Fibroblast of gingiva (primary cell): Measurements from ENCODE around the gene UBAC1.
"Not testable (repeated sequence)": the region's sequence is repeated elsewhere in the genome, so short reads cannot be mapped to it uniquely, and the experiment has no call there.

Experiments used
- DNase-seq: peaks from one replicate; pipeline ENCODE4 v3.0.0-alpha.2; 2011; ENCODE audit warnings: low read depth

Gene UBAC1

GRCh38 chr9:135920256-135920930, 40.8 kb downstream of the UBAC1 start:
- no peak for DNase-seq

DNA sequence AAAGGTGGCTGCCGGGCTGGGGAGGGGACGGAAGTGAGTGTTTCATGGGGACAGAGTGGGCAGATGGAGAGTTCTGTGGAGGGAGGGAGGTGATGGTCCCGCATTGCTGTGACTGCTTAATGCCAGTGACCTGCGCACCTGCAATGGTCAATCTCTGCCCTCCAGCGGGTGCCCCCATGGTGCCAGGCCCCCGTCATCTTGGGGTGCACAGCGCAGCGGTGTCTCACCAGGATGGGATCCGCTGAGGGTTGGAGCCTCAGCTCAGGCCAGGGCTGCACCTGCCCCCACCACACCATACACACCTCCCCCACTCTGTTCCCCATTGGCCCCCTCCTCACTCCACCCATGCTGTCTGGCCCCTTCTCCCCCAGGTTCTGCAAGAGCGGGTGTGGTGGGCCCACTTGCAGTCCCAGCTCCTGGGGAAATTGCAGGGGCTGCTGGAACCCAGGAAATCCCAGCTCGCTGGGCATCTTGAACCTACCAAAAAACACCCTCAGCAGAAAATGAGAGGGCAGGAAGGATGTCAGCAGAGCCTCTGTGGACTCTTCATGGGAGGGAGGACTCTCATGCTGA, 41.8 kb downstream of the UBAC1 start:
- no peak for DNase-seq

- not testable (repeated sequence) for DNase-seq
Observed at GRCh38 chr9:135916227-135916626, 44.9 kb downstream of the UBAC1 start.

DNA sequence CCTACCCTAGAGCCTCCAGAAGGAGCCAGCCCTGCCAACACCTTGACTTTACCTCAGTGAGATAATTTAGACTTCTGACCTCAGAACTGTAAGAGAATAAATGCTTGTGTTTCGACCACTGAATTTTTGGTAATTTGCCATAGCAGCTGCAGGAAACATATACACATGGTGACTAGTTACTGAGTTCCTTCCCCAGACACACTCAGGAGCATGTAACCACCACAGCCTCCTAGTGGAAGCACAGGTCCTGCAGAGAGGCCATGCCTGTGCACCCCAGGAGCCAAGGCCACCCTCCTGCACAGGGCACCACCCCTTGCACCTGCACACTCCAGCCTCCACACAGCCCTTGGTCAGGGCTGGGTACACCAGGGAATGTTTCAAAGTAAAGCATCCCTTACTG, 46.3 kb downstream of the UBAC1 start:
- DNase-seq, result no peak

GRCh38 chr9:135911233-135911632, 49.9 kb downstream of the UBAC1 start:
- DNase-seq, result not testable (repeated sequence)

DNA sequence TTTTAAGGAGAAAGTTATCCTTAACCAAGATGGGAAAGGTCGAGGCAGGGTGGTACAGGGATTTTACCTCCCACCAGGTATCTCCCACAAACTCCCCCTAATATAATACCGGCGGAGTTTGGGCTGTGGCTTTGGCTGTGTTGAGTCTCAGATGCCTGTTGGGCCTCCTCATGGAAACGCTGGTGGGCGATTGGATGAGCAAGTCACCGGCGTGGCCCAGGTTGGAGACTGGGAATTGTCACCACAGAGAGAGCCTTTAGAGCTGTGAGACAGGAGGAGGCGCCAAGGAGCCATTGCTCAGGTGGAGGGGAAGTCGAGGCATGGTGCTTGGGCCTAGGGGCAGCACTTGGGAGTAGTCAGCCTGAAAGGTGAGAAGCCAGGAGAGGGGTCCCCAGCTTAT, 50.4 kb downstream of the UBAC1 start:
- DNase-seq, result no peak

- DNase-seq, result no peak
Observed at GRCh38 chr9:135910216-135910615, 51.0 kb downstream of the UBAC1 start.

- no peak for DNase-seq
Observed at GRCh38 chr9:135909371-135909770, 51.8 kb downstream of the UBAC1 start.

GRCh38 chr9:135908754-135909204, 52.4 kb downstream of the UBAC1 start:
- DNase-seq, result no peak

DNA sequence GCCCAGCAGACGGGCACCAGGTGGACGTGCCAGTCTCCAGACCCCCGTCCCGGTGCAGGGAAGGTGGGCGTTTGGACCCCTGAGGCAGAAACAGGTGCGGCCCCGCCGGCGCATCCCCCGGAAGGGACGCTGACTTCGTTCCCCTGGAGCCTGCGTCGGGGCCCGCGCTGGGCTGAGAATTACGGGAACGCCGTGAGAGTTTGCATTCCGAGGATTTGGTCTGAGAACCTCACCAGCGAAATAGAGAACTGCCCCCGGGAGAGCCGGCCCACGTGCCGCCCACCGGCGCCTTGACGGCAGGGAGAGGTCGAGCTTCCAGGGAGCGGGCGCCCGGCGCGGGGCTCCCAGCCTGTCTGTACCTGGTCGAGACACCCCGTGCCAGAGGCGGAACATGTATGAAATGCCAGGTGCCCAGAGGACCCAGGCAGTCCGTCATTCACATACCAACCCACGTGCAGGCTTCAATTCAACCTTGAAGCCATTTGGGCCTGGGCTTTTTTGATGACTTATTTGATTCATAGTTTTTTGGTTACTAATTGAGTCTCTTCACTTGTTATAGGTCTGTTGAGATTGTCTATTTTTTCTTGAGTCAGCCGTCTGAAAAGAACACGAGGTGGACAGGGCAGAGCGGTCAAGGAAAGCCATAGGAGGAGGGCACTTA, 53.0 kb downstream of the UBAC1 start:
- no peak for DNase-seq

GRCh38 chr9:135907431-135908092, 53.6 kb downstream of the UBAC1 start, which contains the start of gene CAMSAP1:
TSS of gene CAMSAP1 (minus strand) at chr9:135907546. CDS start at chr9:135907159, 387 bp downstream.
- DNase-seq, result peak; percentile 92

GRCh38 chr9:135907006-135907430, 54.2 kb downstream of the UBAC1 start:
- DNase-seq, result peak; percentile 26

GRCh38 chr9:135906291-135907005, 54.7 kb downstream of the UBAC1 start:
- peak; percentile 36 for DNase-seq

DNA sequence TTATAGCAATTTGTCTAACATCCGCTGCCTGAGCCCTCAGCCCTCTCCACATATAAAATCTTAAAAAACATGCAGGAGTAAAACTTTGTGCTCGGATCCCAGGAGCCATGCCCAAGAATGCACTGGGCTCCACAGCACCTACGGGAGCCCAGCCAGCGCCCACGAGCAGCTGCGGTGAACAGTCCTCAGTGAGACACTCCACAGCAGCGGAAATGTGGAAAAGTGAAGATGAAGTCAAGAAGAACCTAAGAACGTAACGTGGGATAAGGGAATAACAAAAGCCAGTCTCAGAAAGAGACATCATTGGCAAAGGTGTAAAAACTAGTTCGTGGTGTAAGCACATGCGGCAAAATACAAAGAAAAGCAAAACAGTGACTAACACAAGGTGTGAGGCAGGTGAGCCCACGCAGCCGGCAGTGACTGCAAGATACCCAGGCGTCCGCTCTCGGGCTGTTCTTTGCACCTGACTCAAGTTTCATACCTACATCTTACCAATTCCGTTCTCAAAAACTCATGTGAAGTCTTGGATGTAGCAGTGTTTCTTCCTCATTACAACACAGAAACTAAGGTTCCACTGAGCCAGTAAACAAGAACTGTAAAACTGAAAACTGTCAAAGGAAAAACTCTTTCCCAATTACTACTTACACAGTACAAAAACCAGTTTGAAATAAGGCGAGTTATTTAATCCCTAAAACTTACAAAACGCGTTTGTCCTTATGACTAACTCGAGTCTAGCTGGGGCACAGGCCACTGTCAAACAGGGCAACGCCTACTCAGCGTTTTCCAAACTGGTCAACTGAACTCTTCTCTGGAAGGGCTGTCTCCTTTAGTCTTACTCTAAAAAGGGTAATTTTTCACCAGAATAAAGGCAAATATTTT, 55.6 kb downstream of the UBAC1 start:
- DNase-seq, result peak; percentile 57

DNA sequence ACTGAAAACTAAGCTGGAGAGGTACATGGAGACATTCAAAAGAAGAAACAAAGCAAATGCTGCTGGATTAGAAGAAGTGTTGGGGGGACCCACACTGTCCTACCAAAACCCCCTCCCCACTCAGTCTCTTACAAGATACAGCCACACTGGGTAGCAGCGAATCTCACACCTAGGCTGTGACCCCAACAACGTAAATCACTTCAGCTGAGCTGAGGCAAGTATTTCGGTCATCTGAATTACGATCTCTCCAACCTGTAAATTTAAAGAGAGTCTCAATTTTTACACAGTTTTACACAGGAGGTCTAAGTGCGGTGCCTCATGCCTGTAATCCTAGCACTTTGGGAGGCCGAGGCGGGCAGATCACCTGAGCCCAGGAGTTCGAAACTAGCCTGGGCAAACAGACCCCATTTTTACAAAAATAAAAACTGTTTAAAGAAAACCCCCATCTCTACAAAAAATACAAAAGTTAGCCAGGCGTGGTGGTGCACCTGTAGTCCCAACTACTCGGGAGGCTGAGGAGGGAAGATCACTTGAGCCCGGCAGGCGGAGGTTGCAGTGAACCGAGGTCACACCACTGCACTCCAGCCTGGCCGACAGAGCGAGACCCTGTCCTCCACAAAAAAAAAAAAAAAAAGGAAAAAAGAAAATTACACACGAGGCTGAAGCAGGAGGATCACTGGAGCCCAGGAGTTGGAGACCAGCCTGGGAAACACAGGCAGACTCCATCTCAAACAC, 57.2 kb downstream of the UBAC1 start:
- no peak for DNase-seq

DNA sequence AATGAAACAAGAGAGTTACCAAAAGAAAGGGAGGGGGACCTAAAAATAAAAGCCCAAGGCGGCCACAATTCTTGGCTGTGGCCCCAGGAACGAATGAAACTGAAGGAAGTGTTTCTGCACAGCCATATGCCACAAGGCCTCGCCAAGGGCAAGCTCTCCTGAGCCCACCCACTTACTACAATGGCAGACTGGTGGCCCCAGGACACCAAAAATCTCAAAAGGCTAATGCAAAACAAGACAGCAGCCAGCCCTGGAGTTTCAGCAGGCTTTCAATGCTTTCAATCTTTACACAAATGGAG, 57.9 kb downstream of the UBAC1 start:
- DNase-seq, result no peak

DNA sequence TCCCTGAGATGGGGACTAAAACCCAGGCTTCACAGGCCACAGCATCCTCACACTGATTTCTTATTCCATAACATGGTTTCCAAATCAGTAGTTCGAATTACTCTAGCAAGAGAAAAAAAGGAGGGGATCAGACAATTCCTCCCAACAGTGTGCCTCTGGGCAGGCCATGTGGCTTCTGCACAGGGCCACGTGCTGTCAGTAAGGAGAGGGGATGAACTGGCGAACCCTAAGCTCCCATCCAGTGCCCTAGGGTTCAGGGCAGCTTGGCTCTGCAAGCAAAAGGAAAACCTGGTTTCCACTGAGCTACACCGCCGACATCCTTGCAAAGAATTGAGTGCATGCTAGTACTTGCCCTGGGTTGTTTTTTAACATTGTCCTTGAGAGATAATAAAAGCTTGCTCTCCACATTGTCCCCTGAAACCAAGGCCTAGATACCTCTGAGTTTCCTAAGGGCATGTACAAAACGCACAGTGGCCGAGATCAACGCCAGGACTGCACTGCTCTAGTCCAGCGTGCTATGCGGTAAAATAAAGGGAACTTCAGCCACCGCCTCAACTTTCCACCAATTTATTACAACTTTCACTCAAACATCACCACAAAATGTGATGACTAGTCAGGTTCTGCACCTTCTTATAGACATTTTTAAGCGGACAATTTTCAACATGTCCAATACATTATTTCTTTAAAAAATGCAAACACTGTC, 58.4 kb downstream of the UBAC1 start:
- DNase-seq, result no peak

DNA sequence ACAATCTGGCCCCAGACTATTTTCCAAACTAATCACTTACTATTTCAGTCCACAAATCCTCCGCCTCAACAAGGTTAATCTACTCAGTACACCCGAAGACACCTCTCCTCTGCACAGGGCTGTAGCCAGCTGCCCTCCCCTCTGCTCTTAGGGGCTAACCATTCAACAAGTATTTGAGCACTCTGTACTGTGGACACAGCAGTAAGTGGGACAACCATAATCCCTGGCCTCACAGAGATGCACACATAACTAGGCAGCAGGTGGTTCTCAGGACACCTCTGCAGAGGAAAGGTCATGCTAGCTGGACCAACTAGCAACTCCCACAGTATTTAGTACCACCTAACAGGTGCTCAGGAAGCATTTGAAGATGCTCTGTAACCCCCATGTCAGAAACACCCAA, 59.3 kb downstream of the UBAC1 start:
- DNase-seq, result no peak

GRCh38 chr9:135901031-135901758, 60.0 kb downstream of the UBAC1 start:
- DNase-seq, result no peak
